GM19240 (cell line): Measurements from ENCODE around the gene AADACL4.

Experiments used
- DNase-seq: peaks from one replicate; pipeline ENCODE4 v3.0.0; 2011; ENCODE audit warnings: low spot score; ENCODE audit not compliant: insufficient read length

The AADACL4 gene

GRCh38 chr1:12643785-12644184 is at the start of gene AADACL4:
TSS of gene AADACL4 (plus strand) at chr1:12644085. CDS start at chr1:12644547, 462 bp downstream.
- no peak for DNase-seq

DNA sequence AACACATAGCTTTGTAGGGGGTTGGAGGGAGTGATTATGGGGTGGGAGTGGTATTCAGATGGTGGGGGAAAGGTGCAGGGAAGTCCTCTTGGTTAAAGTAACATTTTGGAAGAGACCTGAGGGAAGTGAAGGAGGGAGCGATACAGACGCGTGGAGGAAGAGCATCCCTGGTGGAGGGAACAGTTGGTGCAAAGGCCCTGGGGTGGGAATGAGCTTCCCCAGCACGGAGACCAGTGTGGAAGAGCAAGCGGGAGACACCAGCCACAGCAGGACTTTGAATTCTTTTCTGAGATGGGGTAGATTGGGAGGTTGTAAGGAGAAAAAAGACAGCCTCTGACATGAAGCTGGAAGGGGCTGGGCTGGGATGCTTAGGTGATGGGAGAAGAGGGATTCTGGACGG is 49.4 kb upstream of the AADACL4 start:
- no peak for DNase-seq

- DNase-seq: no peak
Observed at GRCh38 chr1:12594966-12595756, 48.7 kb upstream of the AADACL4 start.

DNA sequence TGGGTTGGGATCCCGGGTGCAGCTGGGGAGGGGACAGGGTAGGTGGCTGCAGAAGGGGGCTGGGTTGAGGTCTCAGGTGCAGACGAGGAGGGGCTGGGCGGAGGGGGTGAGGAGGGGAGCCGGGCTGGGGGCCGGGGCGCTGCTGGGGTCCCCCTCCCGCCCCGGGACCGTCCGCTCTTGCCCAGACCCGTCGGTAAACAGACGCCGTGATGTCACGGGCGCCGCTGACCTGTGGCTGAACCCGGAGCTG is 48.2 kb upstream of the AADACL4 start:
- no peak for DNase-seq

DNA sequence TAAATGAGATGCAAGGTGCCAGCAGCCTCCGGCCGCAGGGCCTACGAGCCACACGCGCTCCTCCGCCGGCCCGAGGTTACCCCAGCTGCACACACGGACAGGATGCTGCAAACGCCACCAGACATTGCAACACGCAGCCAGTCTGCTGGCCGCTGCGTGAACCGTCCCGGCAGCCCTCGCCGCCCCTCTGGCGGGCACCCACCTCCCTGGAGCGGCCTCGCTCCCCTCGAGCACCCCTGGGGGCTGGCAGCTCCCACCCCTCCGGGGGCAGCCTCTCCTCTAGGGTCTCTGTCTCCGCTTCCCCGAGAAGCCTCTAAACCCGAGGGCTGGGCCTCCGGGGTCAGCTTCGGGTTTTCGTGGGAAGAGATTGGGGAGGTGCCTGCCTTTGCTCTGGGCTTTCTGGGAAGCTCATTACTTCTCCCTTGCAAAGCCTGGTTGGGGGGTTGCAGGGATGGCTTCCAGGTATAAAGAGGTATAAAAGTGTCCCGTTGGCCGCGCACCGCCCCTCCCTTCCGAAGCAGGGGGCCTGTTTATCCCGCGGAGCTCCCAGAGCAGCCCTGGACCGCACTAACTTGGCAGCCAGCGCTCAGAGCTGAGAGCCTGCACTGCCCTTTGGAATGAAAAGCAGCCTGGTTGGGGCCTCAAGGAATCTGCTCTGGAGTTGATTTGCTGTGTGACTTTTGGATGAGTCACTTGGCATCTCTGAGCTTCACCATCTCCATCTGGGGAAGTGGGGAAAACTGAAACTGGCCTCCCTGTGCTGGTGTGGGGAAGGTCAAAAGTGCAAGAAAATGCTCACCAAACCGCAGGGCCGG is 47.7 kb upstream of the AADACL4 start:
- no peak for DNase-seq

DNA sequence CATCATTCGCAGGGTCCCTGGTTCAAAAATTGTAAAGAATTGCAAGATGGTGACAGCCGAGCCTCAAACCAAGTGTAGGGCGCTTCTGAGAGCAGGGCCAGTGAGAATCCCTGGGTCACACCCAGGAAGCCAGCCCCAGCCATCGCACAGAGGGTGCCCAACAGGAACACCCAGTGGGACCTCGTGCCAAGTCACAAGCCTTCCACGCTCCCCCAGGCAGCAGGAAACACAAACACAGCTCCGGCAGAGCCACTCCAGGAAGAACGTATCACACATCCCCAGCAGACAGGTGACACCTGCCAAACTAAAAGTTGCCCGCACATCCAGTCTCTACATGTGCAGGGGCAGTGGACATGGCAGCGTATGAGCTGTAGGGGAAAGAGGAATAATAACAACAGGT is 46.1 kb upstream of the AADACL4 start:
- DNase-seq: no peak

DNA sequence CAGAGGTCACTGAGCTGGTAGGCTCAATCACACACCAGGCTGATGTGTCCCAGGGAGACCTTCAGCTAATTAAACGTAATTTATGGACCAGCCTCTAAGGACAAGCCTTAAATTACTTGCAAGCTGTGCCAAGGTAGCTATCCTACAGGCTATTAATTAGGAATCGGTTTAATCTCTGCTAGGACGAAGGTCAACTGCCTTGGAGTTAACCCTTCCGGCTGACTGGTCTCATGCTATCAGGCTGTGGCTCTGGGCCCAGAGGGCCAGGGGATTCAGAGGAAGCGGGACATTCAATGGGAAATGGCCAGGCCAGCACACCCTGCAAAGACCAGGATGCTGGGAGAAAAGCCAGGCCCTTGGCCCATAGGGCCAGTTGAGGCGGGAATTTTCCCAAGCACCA is 44.9 kb upstream of the AADACL4 start:
- DNase-seq: no peak

DNA sequence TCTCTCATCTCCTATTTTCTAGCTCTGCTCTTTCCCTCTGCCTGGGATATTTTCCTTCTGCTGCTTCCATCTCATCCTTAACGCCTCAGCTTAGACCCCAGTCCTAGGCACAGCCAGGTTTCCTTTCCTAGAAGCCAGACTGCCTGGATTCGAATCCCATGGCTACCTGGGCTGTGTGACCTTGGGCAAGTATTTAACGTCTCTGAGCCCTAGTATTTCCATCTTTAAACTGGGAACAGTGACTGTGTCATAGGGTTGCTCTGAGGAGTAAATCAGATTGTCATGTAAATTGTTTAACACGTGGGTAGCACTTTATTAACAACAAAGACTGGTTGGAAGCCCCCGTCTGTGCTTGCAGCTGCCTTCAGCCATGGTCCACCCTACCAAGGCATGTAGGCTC is 44.2 kb upstream of the AADACL4 start:
- no peak for DNase-seq

GRCh38 chr1:12600335-12600734 is 43.5 kb upstream of the AADACL4 start:
- DNase-seq: no peak

DNA sequence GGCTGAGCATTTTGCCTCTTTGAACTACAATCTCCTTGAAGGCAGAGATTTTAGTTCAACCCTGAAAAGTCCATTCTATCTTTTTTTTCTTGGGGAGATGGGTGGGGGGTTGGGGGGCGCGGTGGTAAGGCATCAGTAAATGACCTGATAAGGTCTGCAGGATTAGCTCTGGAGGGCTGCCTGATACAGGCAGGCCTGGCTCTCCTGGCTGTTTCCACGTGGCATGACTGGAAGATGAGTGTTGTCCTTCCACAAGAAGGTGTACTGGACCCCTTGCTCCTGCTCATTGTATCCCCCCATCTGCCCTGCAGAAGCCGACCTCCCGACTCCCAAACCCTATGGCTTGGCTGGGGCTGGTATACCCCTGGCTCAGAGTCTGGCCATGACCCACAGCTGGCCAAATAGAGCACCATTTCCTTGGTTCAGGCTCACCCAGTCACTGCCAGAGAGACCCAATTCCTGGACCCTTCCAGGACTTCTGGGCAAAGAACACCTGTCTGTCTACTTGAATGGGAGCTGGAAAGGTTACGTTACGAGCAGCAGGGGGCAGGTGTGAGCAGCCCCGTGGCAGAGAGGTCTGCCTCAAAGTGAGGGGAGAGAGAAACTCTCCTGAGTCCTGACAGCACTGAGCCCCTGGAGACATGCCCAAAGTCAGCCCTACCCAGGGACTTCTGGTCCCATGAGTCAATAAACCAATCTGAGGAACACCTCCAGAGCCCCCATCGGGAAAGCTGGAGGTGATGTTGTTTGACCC is 42.8 kb upstream of the AADACL4 start:
- no peak for DNase-seq

GRCh38 chr1:12601700-12602658 is 41.9 kb upstream of the AADACL4 start:
- DNase-seq: no peak

DNA sequence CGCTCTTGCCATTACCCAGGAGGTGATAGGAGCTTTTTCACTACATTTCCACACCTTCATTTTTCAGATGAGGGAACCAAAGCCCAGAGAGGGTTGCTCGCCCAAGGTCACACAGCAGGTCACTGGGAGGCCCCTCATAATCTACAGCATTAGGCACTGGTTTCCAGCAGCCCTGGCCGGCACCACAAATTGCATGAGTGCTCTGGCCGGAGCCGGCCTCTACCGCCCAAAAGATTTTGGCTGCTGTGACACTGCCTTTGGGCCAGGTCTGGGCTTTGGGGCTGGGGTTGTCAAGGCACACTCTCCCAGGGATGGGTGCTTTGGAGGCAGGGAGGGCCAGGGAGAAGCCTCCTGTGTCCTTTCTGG is 41.2 kb upstream of the AADACL4 start:
- DNase-seq: no peak

DNA sequence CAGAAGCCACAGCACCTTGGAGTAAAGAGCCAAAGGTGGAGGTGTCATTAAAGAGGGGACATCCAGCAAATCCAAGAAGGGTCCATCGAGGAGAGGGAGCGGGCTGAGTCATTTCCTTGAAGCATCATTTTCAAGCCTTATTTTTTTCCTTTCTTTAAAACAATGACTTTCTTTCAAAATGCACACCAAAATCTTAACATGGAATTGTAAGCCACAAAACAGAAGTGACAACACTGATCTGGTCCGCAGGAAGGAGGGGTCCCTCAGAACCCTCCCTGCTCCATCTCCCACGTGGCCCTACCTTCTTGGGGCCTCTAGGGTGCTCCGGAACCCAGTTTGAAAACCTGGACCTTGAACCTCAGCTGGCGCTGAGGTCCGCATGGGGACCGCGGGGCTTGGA is 40.7 kb upstream of the AADACL4 start:
- DNase-seq: no peak

DNA sequence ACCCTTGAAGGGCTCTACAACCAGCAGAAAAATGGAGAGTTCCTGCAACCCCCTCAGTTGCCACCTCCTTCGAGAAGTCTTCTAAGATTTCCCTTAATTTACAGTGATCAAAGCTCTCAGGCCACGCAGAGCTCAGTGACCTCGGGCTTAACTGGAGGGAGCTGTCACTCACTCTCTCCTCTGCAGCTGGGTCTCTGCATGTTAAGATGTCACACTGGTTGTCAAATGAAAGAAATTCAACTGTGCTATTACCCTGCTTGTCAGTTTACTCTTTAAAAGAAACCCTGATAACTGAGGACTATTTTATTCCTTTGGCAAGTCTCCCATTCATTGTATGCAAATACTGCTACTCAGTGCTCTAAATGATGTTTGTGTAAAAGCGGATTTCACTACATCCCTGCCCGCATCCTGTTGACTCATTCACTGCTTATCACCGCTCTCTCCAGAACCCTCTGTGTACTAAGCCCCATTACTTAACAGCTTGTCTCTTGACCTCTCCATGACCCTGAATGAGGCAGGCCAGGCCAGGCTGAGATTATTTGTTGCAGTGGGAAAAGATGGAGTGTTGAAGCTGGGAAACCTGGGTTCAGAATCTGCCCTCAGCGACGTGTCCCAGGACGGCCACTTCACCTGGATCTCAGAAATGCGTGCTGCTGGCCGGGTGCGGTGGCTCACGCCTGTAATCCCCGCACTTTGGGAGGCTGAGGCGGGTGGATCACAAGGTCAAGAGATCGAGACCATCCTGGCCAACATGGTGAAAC is 39.6 kb upstream of the AADACL4 start:
- no peak for DNase-seq

- DNase-seq: no peak
Observed at GRCh38 chr1:12604986-12605385, 38.9 kb upstream of the AADACL4 start.

GRCh38 chr1:12607263-12607662 is 36.6 kb upstream of the AADACL4 start:
- DNase-seq: no peak

DNA sequence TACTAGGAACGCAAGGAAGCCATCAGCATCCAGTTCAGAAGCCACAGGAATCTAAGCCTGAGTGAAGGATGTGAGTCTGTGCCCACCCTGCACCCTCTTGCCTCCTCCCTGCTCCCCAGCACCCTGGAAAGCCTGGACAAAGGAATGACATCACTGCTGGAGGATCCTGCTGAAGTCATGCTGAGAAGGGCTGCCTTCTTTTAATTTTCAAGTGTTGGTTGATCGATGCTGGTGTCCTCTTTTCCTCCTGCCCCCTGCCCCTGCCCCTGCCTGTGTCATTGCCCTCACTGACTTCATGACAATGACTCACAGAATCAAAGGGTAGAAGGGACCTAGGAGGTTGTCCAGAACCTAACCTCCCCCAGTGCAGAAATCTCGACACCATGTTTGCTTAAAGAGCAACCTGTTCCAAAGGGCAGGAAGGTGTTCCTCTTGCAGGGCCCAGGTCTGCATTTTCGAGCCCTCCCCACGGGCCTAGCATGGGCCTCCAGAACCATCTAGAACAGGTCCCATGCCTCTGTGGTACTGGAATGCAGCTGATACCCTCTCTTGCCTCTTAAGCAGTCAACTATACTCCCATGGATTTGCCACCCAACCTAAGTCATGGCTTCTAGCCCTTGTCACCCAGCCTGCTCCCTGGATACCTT is 35.5 kb upstream of the AADACL4 start:
- no peak for DNase-seq

DNA sequence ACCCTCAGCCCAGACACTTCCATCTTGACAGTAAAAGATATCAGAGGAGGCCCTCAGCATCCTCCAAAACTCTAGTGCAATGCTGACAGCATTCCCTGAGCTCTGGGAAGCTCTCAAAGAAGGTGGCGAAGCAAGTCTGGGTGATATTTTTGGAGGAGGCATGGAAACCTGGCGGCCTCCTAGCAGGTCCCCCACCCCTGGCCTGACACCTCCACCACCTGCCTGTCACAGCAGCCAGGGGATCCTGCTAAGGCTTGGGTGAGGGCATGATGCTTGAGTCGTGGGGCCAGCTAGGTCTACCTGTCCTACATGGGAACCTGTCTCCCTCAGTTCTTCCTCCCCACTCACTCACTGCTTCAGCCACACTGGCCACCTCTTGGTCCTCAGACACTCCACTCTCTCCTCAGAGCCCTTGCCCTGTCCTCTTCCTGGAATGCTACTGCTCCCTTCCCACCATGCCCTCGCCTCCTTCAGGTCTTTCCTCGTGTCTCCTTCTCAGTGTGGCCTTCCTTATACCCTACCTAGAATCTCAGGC is 34.3 kb upstream of the AADACL4 start:
- no peak for DNase-seq

GRCh38 chr1:12610305-12610935 is 33.5 kb upstream of the AADACL4 start:
- no peak for DNase-seq
